Bladder microvascular endothelial cell (primary cell): ENCODE data around the gene OXA1L. TPM values are rescaled to one million over a fixed set of nuclear protein-coding genes. Genes with fewer than 3 reads are reported as not detected.

Experiments used
- total RNA-seq: library from RNA; depleted of rRNA; stranded (reverse); fragments of >200 nt; gene quantifications from 2 replicates; pipeline ENCODE4 v1.2.3, GENCODE V29; 2014

The OXA1L gene
- 46.9 and 59.7 TPM in 2 replicates for total RNA-seq

GRCh38 chr14:22766457-22767322 lies at the start of gene OXA1L:
Gene OXA1L, plus strand, starts transcription at chr14:22766688. Its CDS starts 14 bp downstream, at chr14:22766702.

GRCh38 chr14:22814941-22815713 lies 48.6 kb downstream of the OXA1L start, which contains the start of gene SLC7A7:
Gene SLC7A7, minus strand, starts transcription at chr14:22815435. Its CDS starts 2,037 bp downstream, at chr14:22813398.

Other genes starting within 250 kb of the OXA1L start
- 241 and 322 TPM in 2 replicates for gene DAD1, start 177.5 kb upstream of the OXA1L start, total RNA-seq
- gene ABHD4, start 168.4 kb upstream of the OXA1L start, total RNA-seq, result 5.0 and 14.2 TPM in 2 replicates
- not detected in 2 replicates for gene OR6J1, start 122.3 kb upstream of the OXA1L start, total RNA-seq
- gene SLC7A7, start 48.7 kb downstream of the OXA1L start, total RNA-seq, result 6.2 and 6.9 TPM in 2 replicates
- 33.3 and 63.5 TPM in 2 replicates for gene MRPL52, start 63.2 kb downstream of the OXA1L start, total RNA-seq
- gene MMP14, start 69.9 kb downstream of the OXA1L start, total RNA-seq, result 104 and 135 TPM in 2 replicates
- gene LRP10, start 105.1 kb downstream of the OXA1L start, total RNA-seq, result 46.9 and 80.0 TPM in 2 replicates
- gene REM2, start 116.5 kb downstream of the OXA1L start, total RNA-seq, result not detected in 2 replicates
- gene RBM23, start 152.5 kb downstream of the OXA1L start, total RNA-seq, result 32.5 and 86.7 TPM in 2 replicates
- 37.4 and 54.9 TPM in 2 replicates for gene PRMT5, start 162.7 kb downstream of the OXA1L start, total RNA-seq
- gene HAUS4, start 190.4 kb downstream of the OXA1L start, total RNA-seq, result 29.3 and 57.6 TPM in 2 replicates
- gene AJUBA, start 215.9 kb downstream of the OXA1L start, total RNA-seq, result 43.4 and 94.0 TPM in 2 replicates
- 4.5 and 6.0 TPM in 2 replicates for gene C14orf93, start 243.5 kb downstream of the OXA1L start, total RNA-seq